NCI-H510A treated with DMSO at 0.1 percent for 48 hours (cell line): Measurements from ENCODE around the gene CLDN34.

Source experiments
- DNase-seq: peaks from one replicate; lab custom pipeline; 2025; lab: John Stamatoyannopoulos, UW

CLDN34 gene

GRCh38 chrX:10016519-10017132 is 49.5 kb downstream of the CLDN34 start:
- DNase-seq: no peak

GRCh38 chrX:10017872-10018271 is 50.7 kb downstream of the CLDN34 start:
- peak; percentile 22 for DNase-seq
